Testis (tissue), 3 donors: ENCODE results near the gene MCF2L. TPM values are rescaled to one million over a fixed set of nuclear protein-coding genes. Genes with fewer than 3 reads are reported as not detected.

ENCODE experiments used
- DNase-seq: peaks from one replicate; pipeline ENCODE4 v3.0.0-alpha.2; 2019
- H3K27ac ChIP-seq, 2 donors: fragments of 200-600 bp; sonication (generic); one replicate each; pipeline ENCODE4 v1.5.1; 2019
- H3K27me3 ChIP-seq: fragments of 200-600 bp; sonication (generic); one replicate; pipeline ENCODE4 v1.5.1; 2019
- H3K36me3 ChIP-seq: fragments of 200-600 bp; sonication (generic); one replicate; pipeline ENCODE4 v1.5.1; 2017; ENCODE audit warnings: low read depth; ENCODE audit errors: missing control alignments
- H3K4me1 ChIP-seq: fragments of 200-600 bp; sonication (generic); one replicate; pipeline ENCODE4 v1.5.1; 2019
- H3K4me3 ChIP-seq, 2 donors: fragments of 200-600 bp; sonication (generic); one replicate each; pipeline ENCODE4 v1.5.1; 2017 to 2019
- H3K9me3 ChIP-seq: fragments of 200-600 bp; sonication (generic); one replicate; pipeline ENCODE4 v1.5.1; 2017
- CTCF ChIP-seq, 3 experiments: fragments of 450-650 bp in 2 of 3; fragments of 200-600 bp in 1 of 3; sonication (generic) in 1 of 3; IDR thresholded peaks; one replicate each; pipeline ENCODE4 v1.5.1; 2016 to 2019; ENCODE audit warnings: antibody characterized with exemption in 3 of 3, mild to moderate bottlenecking in 2 of 3, moderate library complexity in 1 of 3
- POLR2A ChIP-seq: fragments of 450-650 bp; IDR thresholded peaks from one replicate; pipeline ENCODE4 v1.6.1; 2017; ENCODE audit warnings: antibody characterized with exemption, mild to moderate bottlenecking, moderate library complexity
- whole genome bisulfite sequencing, 2 donors: methylation state at CpG; one replicate each; pipeline ENCODE4 v1.1.5; 2018; 5-methylcytosine and 5-hydroxymethylcytosine counted together
- intact Hi-C: fragments of 100-400 bp; cut with DNase I; formaldehyde crosslinking; loops from one replicate; pipeline ENCODE4 v1.15.1; 2023; ENCODE audit warnings: low total_unique reads
- polyA plus RNA-seq: library from polyadenylated mRNA; stranded (reverse); fragments of 350-450 nt; fragmentation: Illumina TruSeq; extraction: RNeasy Lipid Tissue Mini Kit (QIAGEN cat#74804); gene quantifications from one replicate; pipeline ENCODE4 v1.2.3, GENCODE V29; 2014; ENCODE audit warnings: low read depth, low replicate concordance; ENCODE audit not compliant: insufficient read depth
- total RNA-seq, 2 donors: library from RNA; depleted of rRNA; stranded (reverse); fragments of >200 nt; gene quantifications; one replicate each; pipeline ENCODE4 v1.2.3, GENCODE V29; 2016

Gene MCF2L
- total and polyA plus RNA-seq, 3 donors from 2014 or later: 5.0 to 17.6 (median 14.6) TPM

DNA sequence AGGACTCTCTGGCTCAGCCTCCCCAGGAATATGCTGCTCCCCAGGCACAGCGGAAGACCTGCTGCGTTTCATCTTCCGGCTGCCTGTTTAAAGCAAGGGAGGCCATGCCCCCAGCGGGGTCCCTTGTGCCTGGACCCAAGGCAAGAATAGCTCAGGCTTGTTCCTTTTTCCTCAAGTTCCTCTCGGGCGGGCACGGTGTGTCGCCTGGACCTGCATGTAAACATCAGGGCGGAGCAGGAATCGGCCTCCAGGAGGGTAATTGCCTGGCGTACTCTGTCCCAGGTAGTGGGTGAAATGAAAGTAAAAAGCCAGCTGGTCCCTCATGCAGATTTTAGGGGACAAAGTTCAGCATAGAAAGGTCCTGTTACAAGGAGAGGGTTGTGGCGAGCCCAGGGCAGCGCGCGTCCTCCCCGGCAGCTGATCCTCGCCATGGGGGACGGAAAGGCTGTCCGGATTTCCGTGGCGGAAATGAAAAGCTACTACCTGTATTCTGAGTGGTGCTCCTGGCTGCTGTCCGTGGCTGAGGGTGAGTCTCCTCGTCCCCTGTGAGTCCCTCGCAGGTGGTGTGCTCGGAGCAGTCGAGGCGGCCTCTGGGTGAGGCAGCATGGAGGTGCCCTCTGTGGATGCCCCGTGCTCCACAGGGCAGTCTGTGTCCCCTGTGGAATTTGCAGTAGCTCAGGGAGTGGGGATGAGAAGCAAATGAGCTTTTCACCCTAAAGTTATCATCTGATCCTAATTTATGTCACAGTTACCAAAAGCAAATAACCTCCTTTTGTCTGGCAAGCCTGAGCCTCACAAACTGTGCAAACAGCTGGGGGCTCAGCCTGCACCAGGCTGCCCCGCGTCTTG is 16.2 kb downstream of the MCF2L start:
- no peaks in the 10 kb centered on the region for H3K9me3 ChIP-seq
- 87 to 91% methylated on average over 21 to 30 of the region's 30 CpGs for WGBS, 2 donors
- no peaks in the 10 kb centered on the region for H3K27me3 ChIP-seq
- no peaks in the 10 kb centered on the region for H3K36me3 ChIP-seq
- intact Hi-C loops: no loop called here
- no peak for DNase-seq
- no peak overlapping the region for H3K4me3 ChIP-seq
- H3K27ac ChIP-seq: no peak overlapping the region
- TF ChIP-seq CTCF (IDR thresholded peaks at IDR 0.05) (no peak), POLR2A (no peak)
- peaks cover 3% of the 10 kb centered on the region for H3K4me1 ChIP-seq

- DNase-seq: no peak
- WGBS, 2 donors: 90 to 93% methylated on average over 14 to 29 of the region's 30 CpGs
- TF ChIP-seq CTCF (IDR thresholded peaks at IDR 0.05) (no peak), POLR2A (no peak)
- Histone ChIP-seq H3K27me3 (no peaks in the 10 kb centered on the region), H3K36me3 (no peaks in the 10 kb centered on the region), H3K9me3 (no peaks in the 10 kb centered on the region), H3K4me1 (peaks cover 3% of the 10 kb centered on the region), H3K27ac (no peak overlapping the region), H3K4me3 (no peak overlapping the region)
- intact Hi-C loops: no loop called here
Observed at GRCh38 chr13:112985803-112986408, 16.9 kb downstream of the MCF2L start.

GRCh38 chr13:112986470-112986869 is 17.5 kb downstream of the MCF2L start:
- TF ChIP-seq POLR2A (no peak), CTCF (IDR thresholded peaks at IDR 0.05) (no peak)
- Histone ChIP-seq H3K27ac (no peak overlapping the region), H3K27me3 (no peaks in the 10 kb centered on the region), H3K4me3 (no peak overlapping the region), H3K9me3 (no peaks in the 10 kb centered on the region), H3K4me1 (peaks cover 3% of the 10 kb centered on the region), H3K36me3 (no peaks in the 10 kb centered on the region)
- intact Hi-C loops: no loop called here
- DNase-seq: no peak
- 89 to 96% methylated on average over 5 to 14 of the region's 20 CpGs for WGBS, 2 donors

GRCh38 chr13:112986946-112987681 is 18.1 kb downstream of the MCF2L start:
- Histone ChIP-seq H3K4me1 (peaks cover 3% of the 10 kb centered on the region), H3K36me3 (no peaks in the 10 kb centered on the region), H3K27ac (no peak overlapping the region), H3K9me3 (no peaks in the 10 kb centered on the region), H3K27me3 (no peaks in the 10 kb centered on the region), H3K4me3 (no peak overlapping the region)
- WGBS, 2 donors: 73% methylated on average over 21 to 29 of the region's 29 CpGs
- no peak for TF ChIP-seq POLR2A
- no peak for TF ChIP-seq CTCF (IDR thresholded peaks at IDR 0.05)
- no peak for DNase-seq
- intact Hi-C loops: no loop called here
